Astrocyte (in vitro differentiated cells and primary cell): ENCODE measurements around the gene DCHS1. TPM values are rescaled to one million over a fixed set of nuclear protein-coding genes. Genes with fewer than 3 reads are reported as not detected.
"Not testable (repeated sequence)": the region's sequence is repeated elsewhere in the genome, so short reads cannot be mapped to it uniquely, and the experiment has no call there.

Experiments used
- DNase-seq: peaks from one replicate; pipeline ENCODE4 v3.0.0-alpha.2; 2010; ENCODE audit warnings: low read depth
- FAIRE-seq: peaks from 2 replicates; lab custom pipeline; 2011; peaks lifted over from hg19 to GRCh38; lab: Jason Lieb, UNC
- H2AFZ ChIP-seq: 2 replicates; pipeline ENCODE4 v1.6.0; 2012; ENCODE audit warnings: low read depth, low read length, inconsistent platforms
- H3K27ac ChIP-seq: 2 replicates; pipeline ENCODE4 v1.5.1; 2011; ENCODE audit warnings: low read depth, low read length, inconsistent platforms
- H3K27me3 ChIP-seq: 2 replicates; pipeline ENCODE4 v1.6.0; 2011; ENCODE audit warnings: low read length, inconsistent platforms; ENCODE audit not compliant: insufficient read depth
- H3K36me3 ChIP-seq: 2 replicates; pipeline ENCODE4 v1.5.1; 2011; ENCODE audit warnings: low read length, inconsistent platforms; ENCODE audit not compliant: insufficient read depth
- H3K4me1 ChIP-seq: 2 replicates; pipeline ENCODE4 v1.5.1; 2011; ENCODE audit warnings: low read length, inconsistent platforms; ENCODE audit not compliant: insufficient read depth
- H3K4me2 ChIP-seq: 2 replicates; pipeline ENCODE4 v1.6.0; 2012; ENCODE audit warnings: low read length, inconsistent platforms
- H3K4me3 ChIP-seq: 2 replicates; pipeline ENCODE4 v1.5.1; 2011; ENCODE audit warnings: low read depth, mild to moderate bottlenecking, low read length, inconsistent platforms; ENCODE audit not compliant: insufficient read depth
- H3K79me2 ChIP-seq: 2 replicates; pipeline ENCODE4 v1.6.0; 2012; ENCODE audit warnings: mild to moderate bottlenecking, low read length, inconsistent platforms; ENCODE audit not compliant: insufficient read depth
- H3K9ac ChIP-seq: 2 replicates; pipeline ENCODE4 v1.6.0; 2012; ENCODE audit warnings: mild to moderate bottlenecking, low read length, inconsistent platforms
- H3K9me3 ChIP-seq: 2 replicates; pipeline ENCODE4 v1.5.1; 2012; ENCODE audit warnings: low read depth, mild to moderate bottlenecking, low read length, inconsistent platforms; ENCODE audit not compliant: insufficient read depth
- H4K20me1 ChIP-seq: 2 replicates; pipeline ENCODE4 v1.6.0; 2012; ENCODE audit warnings: low read length, inconsistent platforms; ENCODE audit not compliant: insufficient read depth
- H3K27ac Mint-ChIP-seq: one replicate; pipeline ENCODE4 v1.8.0; 2021; ENCODE audit warnings: mild to moderate bottlenecking, mixed read lengths; ENCODE audit not compliant: unreplicated experiment
- H3K27me3 Mint-ChIP-seq: one replicate; pipeline ENCODE4 v1.8.0; 2021; ENCODE audit warnings: low read depth, mixed read lengths; ENCODE audit not compliant: unreplicated experiment
- H3K36me3 Mint-ChIP-seq: one replicate; pipeline ENCODE4 v1.8.0; 2021; ENCODE audit warnings: low read depth, mixed read lengths; ENCODE audit not compliant: unreplicated experiment
- H3K4me1 Mint-ChIP-seq: one replicate; pipeline ENCODE4 v1.8.0; 2021; ENCODE audit warnings: low read depth, mixed read lengths; ENCODE audit not compliant: unreplicated experiment
- H3K4me3 Mint-ChIP-seq: one replicate; pipeline ENCODE4 v1.8.0; 2021; ENCODE audit warnings: mild to moderate bottlenecking, moderate library complexity, mixed read lengths; ENCODE audit not compliant: unreplicated experiment
- H3K9me3 Mint-ChIP-seq: one replicate; pipeline ENCODE4 v1.8.0; 2021; ENCODE audit warnings: mild to moderate bottlenecking, mixed read lengths; ENCODE audit not compliant: unreplicated experiment
- CTCF ChIP-seq: IDR thresholded peaks from 2 replicates; pipeline ENCODE4 v1.5.1; 2011; ENCODE audit warnings: low read depth, mild to moderate bottlenecking, inconsistent platforms, low read length, moderate library complexity; ENCODE audit not compliant: insufficient read depth
- EZH2 ChIP-seq: IDR thresholded peaks from 2 replicates; pipeline ENCODE4 v1.6.1; 2012; ENCODE audit warnings: mild to moderate bottlenecking, low read length, inconsistent platforms; ENCODE audit not compliant: insufficient read depth
- total RNA-seq: library from RNA; stranded (reverse); gene quantifications from 2 replicates; pipeline ENCODE4 v1.2.1, GENCODE V29; 2021

DCHS1 gene
- total RNA-seq, 1 donor from 2014 or later: 8.4 TPM

- no peak overlapping the region for H3K4me3 ChIP-seq
- no peaks in the 10 kb centered on the region for H3K36me3 ChIP-seq
- H3K27me3 ChIP-seq: no peaks in the 10 kb centered on the region
- FAIRE-seq (no peak), DNase-seq (no peak)
- H3K4me1 Mint-ChIP-seq: peaks cover 8% of the 10 kb centered on the region
- no peaks in the 10 kb centered on the region for H3K9me3 ChIP-seq
- no peak overlapping the region for H3K4me3 Mint-ChIP-seq
- no peak overlapping the region for H2AFZ ChIP-seq
- no peaks in the 10 kb centered on the region for H4K20me1 ChIP-seq
- TF ChIP-seq EZH2 (no peak), CTCF (no peak)
- peaks cover 23% of the 10 kb centered on the region for H3K4me1 ChIP-seq
- H3K9ac ChIP-seq: no peak overlapping the region
- H3K27ac ChIP-seq: no peak overlapping the region
- no peaks in the 10 kb centered on the region for H3K36me3 Mint-ChIP-seq
- H3K9me3 Mint-ChIP-seq: peaks cover 5% of the 10 kb centered on the region
- H3K27me3 Mint-ChIP-seq: no peaks in the 10 kb centered on the region
- no peak overlapping the region for H3K27ac Mint-ChIP-seq
- H3K4me2 ChIP-seq: no peak overlapping the region
- H3K79me2 ChIP-seq: no peaks in the 10 kb centered on the region
Observed at GRCh38 chr11:6692128-6692527, 36.5 kb upstream of the DCHS1 start.

- not testable (repeated sequence) for H3K36me3 Mint-ChIP-seq, H3K27ac Mint-ChIP-seq, H3K9me3 ChIP-seq, H3K9ac ChIP-seq, H3K4me2 ChIP-seq, H3K36me3 ChIP-seq, H3K4me3 ChIP-seq, H3K79me2 ChIP-seq, H3K4me3 Mint-ChIP-seq, H3K27me3 Mint-ChIP-seq, H3K27ac ChIP-seq, H2AFZ ChIP-seq, H4K20me1 ChIP-seq, FAIRE-seq, H3K9me3 Mint-ChIP-seq, H3K27me3 ChIP-seq, DNase-seq, H3K4me1 Mint-ChIP-seq
- peaks cover 17% of the 10 kb centered on the region for H3K4me1 ChIP-seq
Observed at GRCh38 chr11:6690431-6691132, 35.0 kb upstream of the DCHS1 start.

GRCh38 chr11:6687876-6688275, 32.3 kb upstream of the DCHS1 start:
- DNase-seq: no peak
- Histone ChIP-seq H3K27me3 (no peaks in the 10 kb centered on the region), H3K9me3 (no peaks in the 10 kb centered on the region), H3K4me1 (peaks cover 6% of the 10 kb centered on the region), H3K36me3 (no peaks in the 10 kb centered on the region), H3K4me2 (no peak overlapping the region), H3K27ac (no peak overlapping the region), H4K20me1 (peaks cover 2% of the 10 kb centered on the region), H3K79me2 (peaks cover 3% of the 10 kb centered on the region), H3K4me3 (no peak overlapping the region), H3K9ac (no peak overlapping the region), H2AFZ (no peak overlapping the region)
- Mint-ChIP-seq H3K27me3 (no peaks in the 10 kb centered on the region), H3K9me3 (peaks cover 5% of the 10 kb centered on the region), H3K4me3 (no peak overlapping the region), H3K36me3 (no peaks in the 10 kb centered on the region), H3K4me1 (no peaks in the 10 kb centered on the region), H3K27ac (no peak overlapping the region)
- TF ChIP-seq CTCF: no peak
- TF ChIP-seq EZH2: no peak
- FAIRE-seq: no peak
